Endothelial cell of umbilical vein (primary cell): ENCODE measurements around the gene DNAL1. TPM values are rescaled to one million over a fixed set of nuclear protein-coding genes. Genes with fewer than 3 reads are reported as not detected.

Experiments used
- BruUV-seq: library from RNA; stranded (reverse); fragments of 400-500 nt; replicated peaks from 2 replicates; lab custom pipeline; 2021; lab: Mats Ljungman, UMichigan
- CTCF ChIA-PET: fragments of 300-600, 350-600 bp; sonication (Branson Sonifier 250); formaldehyde crosslinking; loops from one replicate; lab custom pipeline; 2021; ENCODE audit warnings: antibody characterized with exemption, inconsistent platforms; lab: Charles Lee
- POLR2A ChIA-PET: fragments of 300-600, 350-600 bp; sonication (Branson Sonifier 250); formaldehyde crosslinking; loops from one replicate; lab custom pipeline; 2021; ENCODE audit warnings: antibody characterized with exemption, inconsistent platforms; lab: Charles Lee
- DNase-seq: peaks from one replicate; pipeline ENCODE4 v3.0.0-alpha.2; 2011; ENCODE audit warnings: low read depth, low spot score
- FAIRE-seq: peaks from 2 replicates; lab custom pipeline; 2011; peaks lifted over from hg19 to GRCh38; lab: Jason Lieb, UNC
- H2AFZ ChIP-seq: 2 replicates; pipeline ENCODE4 v1.6.0; 2012; ENCODE audit warnings: low read depth, low read length, control low read depth, inconsistent platforms
- H3K27ac ChIP-seq: 2 replicates; pipeline ENCODE4 v1.5.1; 2011; ENCODE audit warnings: low read depth, mild to moderate bottlenecking, control low read depth, low read length, moderate library complexity; ENCODE audit not compliant: insufficient read depth
- H3K27me3 ChIP-seq, 2 experiments: 2 replicates each; pipeline versions ENCODE4 v1.6.0 to v1.6.1; 2011; ENCODE audit warnings: low read length in 2 of 2, mixed read lengths in 1 of 2; ENCODE audit not compliant: control insufficient read depth in 2 of 2, insufficient read depth in 2 of 2
- H3K36me3 ChIP-seq, 2 experiments: 2 replicates in 1 of 2; 3 replicates in 1 of 2; pipeline ENCODE4 v1.5.1; 2011; ENCODE audit warnings: low read length in 2 of 2, mild to moderate bottlenecking in 1 of 2, moderate library complexity in 1 of 2; ENCODE audit not compliant: control insufficient read depth in 2 of 2, insufficient read depth in 2 of 2; ENCODE audit errors: extremely low read depth in 1 of 2
- H3K4me1 ChIP-seq: 3 replicates; pipeline ENCODE4 v1.5.1; 2011; ENCODE audit warnings: mild to moderate bottlenecking, low read length; ENCODE audit not compliant: control insufficient read depth, insufficient read depth; ENCODE audit errors: extremely low read depth
- H3K4me2 ChIP-seq: 2 replicates; pipeline ENCODE4 v1.6.1; 2011; ENCODE audit warnings: low read length, control low read depth, mixed read lengths; ENCODE audit not compliant: insufficient read depth
- H3K4me3 ChIP-seq, 3 experiments: fragments of 200-600 bp in 1 of 3; sonication (generic), shearing (Covaris generic) in 1 of 3; replicated peaks in 1 of 3; 2 replicates each; pipeline ENCODE4 v1.5.1; 2011 to 2016; ENCODE audit warnings: control low read depth in 3 of 3, low read length in 3 of 3, mild to moderate bottlenecking in 2 of 3, inconsistent platforms in 1 of 3, low read depth in 1 of 3, moderate library complexity in 1 of 3; ENCODE audit not compliant: insufficient read depth in 1 of 3
- H3K79me2 ChIP-seq: 2 replicates; pipeline ENCODE4 v1.6.0; 2012; ENCODE audit warnings: low read length, inconsistent platforms; ENCODE audit not compliant: control insufficient read depth, insufficient read depth
- H3K9ac ChIP-seq: replicated peaks from 2 replicates; pipeline ENCODE3; 2011; ENCODE audit warnings: low read length, control low read depth; ENCODE audit not compliant: insufficient read depth; ENCODE audit errors: extremely low read depth
- H3K9me1 ChIP-seq: replicated peaks from 3 replicates; pipeline ENCODE4 v1.6.0; 2011; ENCODE audit warnings: mild to moderate bottlenecking, low read length; ENCODE audit not compliant: control insufficient read depth, insufficient read depth; ENCODE audit errors: extremely low read depth
- H3K9me3 ChIP-seq: replicated peaks from 2 replicates; pipeline ENCODE4 v1.5.1; 2012; ENCODE audit warnings: low read length, inconsistent platforms; ENCODE audit not compliant: control insufficient read depth, insufficient read depth
- H4K20me1 ChIP-seq: replicated peaks from 2 replicates; pipeline ENCODE3; 2011; ENCODE audit warnings: mild to moderate bottlenecking, low read length; ENCODE audit not compliant: control insufficient read depth, insufficient read depth; ENCODE audit errors: extremely low read depth
- EZH2 ChIP-seq: IDR thresholded peaks from 2 replicates; pipeline ENCODE4 v1.6.1; 2012; ENCODE audit warnings: borderline replicate concordance, low read depth, mild to moderate bottlenecking, moderate library complexity, low read length, inconsistent platforms; ENCODE audit not compliant: severe bottlenecking
- FOS ChIP-seq: IDR thresholded peaks from 2 replicates; pipeline ENCODE4 v1.6.1; 2011; ENCODE audit warnings: mild to moderate bottlenecking, low read length, moderate library complexity, borderline replicate concordance; ENCODE audit not compliant: insufficient read depth
- GATA2 ChIP-seq: IDR thresholded peaks from 2 replicates; pipeline ENCODE4 v1.7.0; 2011; ENCODE audit warnings: low read depth, mild to moderate bottlenecking, moderate library complexity, mixed read lengths, low read length; ENCODE audit not compliant: insufficient read length, insufficient read depth
- JUN ChIP-seq: IDR thresholded peaks from 2 replicates; pipeline ENCODE4 v1.6.1; 2011; ENCODE audit warnings: borderline replicate concordance, low read depth; ENCODE audit not compliant: insufficient read length, insufficient read depth
- MAX ChIP-seq: IDR thresholded peaks from 2 replicates; pipeline ENCODE4 v1.6.1; 2011; ENCODE audit not compliant: insufficient read depth, insufficient read length
- MYC ChIP-seq: IDR thresholded peaks from one replicate; pipeline ENCODE4 v1.6.1; 2011; ENCODE audit warnings: mild to moderate bottlenecking, low read depth, low read length
- POLR2A ChIP-seq: IDR thresholded peaks from 2 replicates; pipeline ENCODE4 v1.6.1; 2012; ENCODE audit warnings: low read depth, mild to moderate bottlenecking, control low read depth, low read length
- dilution Hi-C: fragments of 300-500 bp; cut with MboI; formaldehyde crosslinking; loops from one replicate; pipeline ENCODE4 v1.15.0; 2019; ENCODE audit warnings: low sequenced_read_pairs; ENCODE audit not compliant: extremely low pct_ligation_motif_present
- intact Hi-C: fragments of 100-400 bp; cut with micrococcal nuclease; formaldehyde crosslinking; loops from one replicate; pipeline ENCODE4 v1.10.0; 2022
- polyA plus RNA-seq, 4 experiments: library from polyadenylated mRNA; depleted of rRNA in 3 of 4; stranded (reverse) in 3 of 4; unstranded in 1 of 4; fragments of >200 nt; gene quantifications; 2 replicates each; pipeline versions ENCODE4 v1.2.1 to v1.2.3, GENCODE V29; 2011 to 2012; ENCODE audit warnings: missing spikeins in 1 of 4
- total RNA-seq: library from RNA; stranded (reverse); gene quantifications from 2 replicates; pipeline ENCODE4 v1.2.3, GENCODE V29; 2021
- TF ChIP-seq, protein P1 (sequence below), 2 donors: IDR thresholded peaks; 1 replicate in 1 of 2; 2 replicates in 1 of 2; pipeline ENCODE4 v1.5.1; 2011; ENCODE audit warnings: low read length in 2 of 2, mild to moderate bottlenecking in 2 of 2, moderate library complexity in 2 of 2, control low read depth in 1 of 2, inconsistent platforms in 1 of 2, low read depth in 1 of 2; ENCODE audit not compliant: insufficient read depth in 1 of 2; ENCODE audit errors: extremely low read depth in 1 of 2

Gene DNAL1
- total and polyA plus RNA-seq, 2 donors (not counting 3 experiments of a cell fraction or from before 2014, with no cell fraction given), result 2.4 to 15.3 TPM

DNA sequence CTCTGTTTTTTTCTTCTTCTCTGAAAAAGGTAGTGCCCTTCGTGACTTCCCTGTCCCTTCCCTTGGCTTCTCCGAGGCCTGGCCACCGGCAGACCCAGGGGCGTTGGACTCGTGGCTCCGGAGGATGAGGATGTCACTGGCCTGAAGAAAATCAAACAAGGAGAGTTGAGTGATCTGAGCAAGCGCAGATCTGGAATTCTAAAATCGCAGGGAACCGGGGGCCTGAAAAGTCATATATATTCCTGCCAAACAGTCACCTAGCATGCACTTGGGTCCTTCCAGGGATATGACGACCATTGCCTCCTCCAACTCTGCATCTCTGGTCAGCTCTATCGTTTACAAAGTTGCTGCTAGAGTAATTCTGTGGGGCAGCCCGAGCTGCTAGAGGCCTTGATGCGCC is 74.6 kb downstream of the DNAL1 start:
- TF ChIP-seq EZH2, result no peak
- TF ChIP-seq GATA2, result no peak
- no peak for TF ChIP-seq MYC
- no peak for TF ChIP-seq JUN
- TF ChIP-seq, protein P1, sequence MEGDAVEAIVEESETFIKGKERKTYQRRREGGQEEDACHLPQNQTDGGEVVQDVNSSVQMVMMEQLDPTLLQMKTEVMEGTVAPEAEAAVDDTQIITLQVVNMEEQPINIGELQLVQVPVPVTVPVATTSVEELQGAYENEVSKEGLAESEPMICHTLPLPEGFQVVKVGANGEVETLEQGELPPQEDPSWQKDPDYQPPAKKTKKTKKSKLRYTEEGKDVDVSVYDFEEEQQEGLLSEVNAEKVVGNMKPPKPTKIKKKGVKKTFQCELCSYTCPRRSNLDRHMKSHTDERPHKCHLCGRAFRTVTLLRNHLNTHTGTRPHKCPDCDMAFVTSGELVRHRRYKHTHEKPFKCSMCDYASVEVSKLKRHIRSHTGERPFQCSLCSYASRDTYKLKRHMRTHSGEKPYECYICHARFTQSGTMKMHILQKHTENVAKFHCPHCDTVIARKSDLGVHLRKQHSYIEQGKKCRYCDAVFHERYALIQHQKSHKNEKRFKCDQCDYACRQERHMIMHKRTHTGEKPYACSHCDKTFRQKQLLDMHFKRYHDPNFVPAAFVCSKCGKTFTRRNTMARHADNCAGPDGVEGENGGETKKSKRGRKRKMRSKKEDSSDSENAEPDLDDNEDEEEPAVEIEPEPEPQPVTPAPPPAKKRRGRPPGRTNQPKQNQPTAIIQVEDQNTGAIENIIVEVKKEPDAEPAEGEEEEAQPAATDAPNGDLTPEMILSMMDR (IDR thresholded peaks at IDR 0.05; ENCODE audit: extremely low read depth in 1 of 2, insufficient read depth in 1 of 2, low read depth in 1 of 2, low read length in 2 of 2), result no peak
- TF ChIP-seq FOS, result no peak
- TF ChIP-seq POLR2A, result no peak
- no peak for TF ChIP-seq MAX

More for the DNA sequence above, 74.6 kb downstream of the DNAL1 start:
- Histone ChIP-seq H3K36me3 (peaks cover 32 to 33% of the 10 kb centered on the region in 2 experiments), H3K4me3 (no peak overlapping the region), H3K9me1 (no peaks in the 10 kb centered on the region), H2AFZ (no peak overlapping the region), H3K4me2 (no peak overlapping the region), H3K9ac (no peak overlapping the region), H3K9me3 (no peaks in the 10 kb centered on the region), H3K79me2 (no peaks in the 10 kb centered on the region), H4K20me1 (no peaks in the 10 kb centered on the region), H3K27me3 (no peaks in the 10 kb centered on the region), H3K27ac (no peak overlapping the region), H3K4me1 (peaks cover 25% of the 10 kb centered on the region)
- POLR2A ChIA-PET, result no interaction called here
- dilution Hi-C loops (no loop called here), intact Hi-C loops (no loop called here)
- BruUV-seq, result no TSS peak
- FAIRE-seq, result no peak
- no peak for DNase-seq
- CTCF ChIA-PET, result interaction anchor here (1.6 kb wide), 1 partner anchor 10 kb away, joined by 7 read pairs; no protein-coding TSS in a partner anchor
